GM23248 (cell line): ENCODE measurements around the gene MYEF2. TPM values are rescaled to one million over a fixed set of nuclear protein-coding genes. Genes with fewer than 3 reads are reported as not detected.

Experiments
- DNase-seq: peaks from one replicate; pipeline ENCODE4 v3.0.0-alpha.2; 2015
- H2AFZ ChIP-seq: fragments of 200-600 bp; sonication (generic); 2 replicates; pipeline ENCODE4 v1.6.1; 2016; ENCODE audit warnings: antibody characterized with exemption
- H3F3A ChIP-seq: fragments of 200-600 bp; sonication (generic); 2 replicates; pipeline ENCODE4 v1.6.1; 2016; ENCODE audit warnings: mild to moderate bottlenecking, antibody characterized with exemption, mixed run types; ENCODE audit not compliant: insufficient read depth
- H3K27ac ChIP-seq: fragments of 200-600 bp; sonication (generic); 2 replicates; pipeline ENCODE4 v1.5.1; 2016; ENCODE audit warnings: mild to moderate bottlenecking
- H3K27me3 ChIP-seq: fragments of 200-600 bp; sonication (generic); replicated peaks from 2 replicates; pipeline ENCODE4 v1.6.1; 2016; ENCODE audit warnings: mild to moderate bottlenecking; ENCODE audit not compliant: insufficient read depth
- H3K36me3 ChIP-seq: fragments of 200-600 bp; sonication (generic); 2 replicates; pipeline ENCODE4 v1.6.1; 2016; ENCODE audit warnings: low read depth, mild to moderate bottlenecking
- H3K4me1 ChIP-seq: fragments of 200-600 bp; sonication (generic); 2 replicates; pipeline ENCODE4 v1.6.1; 2016; ENCODE audit warnings: mild to moderate bottlenecking; ENCODE audit not compliant: insufficient read depth
- H3K4me2 ChIP-seq: fragments of 200-600 bp; sonication (generic); one replicate; pipeline ENCODE4 v1.6.1; 2016; ENCODE audit warnings: mild to moderate bottlenecking; ENCODE audit not compliant: unreplicated experiment
- H3K4me3 ChIP-seq: fragments of 200-600 bp; sonication (generic); 2 replicates; pipeline ENCODE4 v1.5.1; 2016; ENCODE audit warnings: mild to moderate bottlenecking
- H3K79me2 ChIP-seq: fragments of 200-600 bp; sonication (generic); 2 replicates; pipeline ENCODE4 v1.6.1; 2016; ENCODE audit warnings: mild to moderate bottlenecking; ENCODE audit not compliant: insufficient read depth
- H3K9ac ChIP-seq: fragments of 200-600 bp; sonication (generic); 2 replicates; pipeline ENCODE4 v1.6.1; 2016; ENCODE audit warnings: mild to moderate bottlenecking
- H3K9me2 ChIP-seq: fragments of 200-600 bp; sonication (generic); 2 replicates; pipeline ENCODE4 v1.6.1; 2016; ENCODE audit warnings: mixed run types, mild to moderate bottlenecking, moderate library complexity; ENCODE audit not compliant: insufficient read depth
- H3K9me3 ChIP-seq: fragments of 200-600 bp; sonication (generic); one replicate; pipeline ENCODE4 v1.6.1; 2017; ENCODE audit warnings: low read depth
- H4K20me1 ChIP-seq: fragments of 200-600 bp; sonication (generic); 2 replicates; pipeline ENCODE4 v1.6.0; 2016; ENCODE audit not compliant: insufficient read depth
- EZH2 ChIP-seq: fragments of 200-600 bp; sonication (generic); IDR thresholded peaks from 2 replicates; pipeline ENCODE4 v1.6.1; 2018; ENCODE audit warnings: antibody characterized with exemption, mild to moderate bottlenecking; ENCODE audit not compliant: insufficient read depth, poor library complexity, severe bottlenecking
- EZH2phosphoT487 ChIP-seq: fragments of 200-600 bp; sonication (generic); IDR thresholded peaks from 2 replicates; pipeline ENCODE4 v1.6.1; 2018; ENCODE audit warnings: antibody characterized with exemption, moderate library complexity, mild to moderate bottlenecking, low read depth; ENCODE audit not compliant: insufficient read depth
- WGBS, 2 experiments: methylation state at CpG; one replicate each; pipeline ENCODE4 v1.1.6; 2015 to 2017; ENCODE audit warnings: low lambda C conversion rate in 2 of 2, low coverage in 1 of 2; ENCODE audit errors: missing lambda C conversion rate in 2 of 2; 5-methylcytosine and 5-hydroxymethylcytosine counted together
- in situ Hi-C: fragments of 300-500 bp; cut with MboI; formaldehyde crosslinking; loops from 2 replicates; pipeline ENCODE4 v1.15.0; 2020
- polyA plus RNA-seq: library from polyadenylated mRNA; unstranded; fragments of >200 nt; fragmentation: Nextera tagmentation; extraction: Ambion mirVana; gene quantifications from 2 replicates; pipeline ENCODE4 v1.2.1, GENCODE V29; 2016
- total RNA-seq: library from RNA; depleted of rRNA; stranded (reverse); fragments of >200 nt; shearing (Covaris generic); gene quantifications from 2 replicates; pipeline ENCODE4 v1.2.3, GENCODE V29; 2014

MYEF2 gene
- total and polyA plus RNA-seq, 2 experiments from 2014 or later = 1.7 to 1.8 TPM

DNA sequence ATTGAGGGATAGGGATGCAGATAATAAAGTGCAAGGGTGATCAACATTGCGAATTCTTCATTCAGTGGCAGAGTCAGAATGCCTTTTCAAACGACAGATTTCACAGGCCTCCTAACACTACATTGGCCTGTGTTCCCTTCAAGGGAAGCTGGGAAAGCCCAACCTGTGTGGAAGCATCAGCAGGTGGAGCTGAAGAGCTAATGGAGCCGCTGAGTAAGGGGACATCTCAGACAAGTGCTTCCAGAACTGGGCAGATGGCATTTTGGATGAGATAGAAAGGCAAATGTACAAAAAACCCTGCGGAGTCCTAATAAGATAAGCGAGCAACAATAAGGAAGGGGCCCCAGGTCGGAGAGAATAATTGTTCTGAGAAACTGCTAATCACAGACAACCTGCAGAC lies 65.9 kb downstream of the MYEF2 start:
- H3K4me1 ChIP-seq = no peaks in the 10 kb centered on the region
- H3K27me3 ChIP-seq = peaks cover 14% of the 10 kb centered on the region
- peak; percentile 7 for DNase-seq
- H3K79me2 ChIP-seq = no peaks in the 10 kb centered on the region
- no peak overlapping the region for H3K9ac ChIP-seq
- no peaks in the 10 kb centered on the region for H3F3A ChIP-seq
- no peak overlapping the region for H3K4me2 ChIP-seq
- no peak overlapping the region for H3K27ac ChIP-seq
- no peaks in the 10 kb centered on the region for H3K9me2 ChIP-seq
- H3K4me3 ChIP-seq = no peak overlapping the region
- TF ChIP-seq EZH2 (no peak), EZH2phosphoT487 (no peak)
- H2AFZ ChIP-seq = no peak overlapping the region
- in situ Hi-C loops = no loop called here
- 9 to 15% methylated on average over 6 of the region's 6 CpGs for WGBS, 2 experiments
- no peaks in the 10 kb centered on the region for H3K9me3 ChIP-seq
- no peaks in the 10 kb centered on the region for H4K20me1 ChIP-seq
- H3K36me3 ChIP-seq = no peaks in the 10 kb centered on the region

DNA sequence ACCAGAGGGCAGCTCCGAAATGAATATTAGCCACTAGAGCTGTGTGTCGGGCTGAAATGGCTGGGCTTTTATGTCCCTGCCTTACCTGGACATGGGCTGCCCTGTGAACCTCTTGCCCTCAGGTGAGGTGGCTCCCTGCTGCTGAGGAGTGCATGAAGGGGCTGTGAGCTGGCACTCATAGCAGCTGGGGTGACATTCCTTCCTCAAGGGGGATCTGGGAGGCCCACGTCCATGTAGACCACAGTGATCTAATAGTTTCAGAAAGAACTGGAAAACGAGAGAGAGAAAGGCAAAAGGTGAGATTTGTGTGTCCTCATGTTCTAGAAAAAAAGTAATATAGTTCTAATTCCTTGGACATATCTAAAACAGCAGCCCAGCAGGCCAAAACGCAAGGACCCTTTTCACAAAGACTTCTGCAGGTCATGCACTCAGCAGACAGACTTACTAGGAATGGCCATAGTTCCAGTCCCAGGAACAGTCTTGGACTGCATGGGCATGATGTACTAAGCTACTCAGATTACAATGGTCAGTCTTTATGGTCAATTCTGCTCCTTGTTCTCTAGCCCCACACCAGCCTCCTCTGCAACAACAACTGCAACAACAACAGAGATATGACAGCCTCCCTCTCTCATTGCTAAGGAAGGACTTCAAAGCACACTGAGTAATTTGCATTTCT lies 68.1 kb downstream of the MYEF2 start:
- WGBS, 2 experiments = 18 to 28% methylated on average over 5 of the region's 5 CpGs
- H3K9me2 ChIP-seq = no peaks in the 10 kb centered on the region
- no peaks in the 10 kb centered on the region for H4K20me1 ChIP-seq
- H3K9ac ChIP-seq = no peak overlapping the region
- no peak overlapping the region for H3K4me2 ChIP-seq
- no peaks in the 10 kb centered on the region for H3K4me1 ChIP-seq
- H3K79me2 ChIP-seq = no peaks in the 10 kb centered on the region
- in situ Hi-C loops = no loop called here
- no peak for DNase-seq
- no peak overlapping the region for H3K27ac ChIP-seq
- no peaks in the 10 kb centered on the region for H3K9me3 ChIP-seq
- no peaks in the 10 kb centered on the region for H3K36me3 ChIP-seq
- no peaks in the 10 kb centered on the region for H3F3A ChIP-seq
- H3K27me3 ChIP-seq = peaks cover 30% of the 10 kb centered on the region
- no peak for TF ChIP-seq EZH2
- no peak for TF ChIP-seq EZH2phosphoT487
- no peak overlapping the region for H3K4me3 ChIP-seq
- H2AFZ ChIP-seq = no peak overlapping the region

DNA sequence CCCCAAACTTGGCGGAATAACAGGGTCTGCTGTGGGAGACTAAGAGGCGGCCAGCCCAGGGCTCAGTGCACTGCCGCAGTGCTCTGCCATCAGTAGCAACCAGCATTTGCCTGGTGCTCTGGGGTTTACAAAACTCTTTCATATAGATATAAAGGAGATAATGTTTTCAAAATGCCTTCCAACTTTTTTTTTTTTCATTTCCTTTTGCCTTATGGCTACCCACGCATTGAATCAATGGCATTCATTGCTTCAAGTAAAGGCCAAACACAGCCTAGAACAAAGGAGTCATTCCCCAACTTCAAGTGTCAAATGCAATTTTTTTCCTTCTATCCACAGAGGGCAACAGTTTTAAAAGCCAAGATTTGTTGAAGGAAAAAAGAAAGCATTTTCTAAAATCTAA lies 68.9 kb downstream of the MYEF2 start:
- Histone ChIP-seq H3K4me2 (no peak overlapping the region), H3K27ac (no peak overlapping the region), H3K9me3 (no peaks in the 10 kb centered on the region), H3K9ac (no peak overlapping the region), H4K20me1 (no peaks in the 10 kb centered on the region), H3K27me3 (peaks cover 33% of the 10 kb centered on the region), H3K9me2 (no peaks in the 10 kb centered on the region), H3K36me3 (no peaks in the 10 kb centered on the region), H3K4me1 (no peaks in the 10 kb centered on the region), H3F3A (no peaks in the 10 kb centered on the region), H2AFZ (no peak overlapping the region), H3K79me2 (no peaks in the 10 kb centered on the region), H3K4me3 (no peak overlapping the region)
- DNase-seq = no peak
- in situ Hi-C loops = no loop called here
- TF ChIP-seq EZH2phosphoT487 (no peak), EZH2 (no peak)
- 61 to 63% methylated on average over 4 of the region's 4 CpGs for WGBS, 2 experiments

- Histone ChIP-seq H3K79me2 (no peaks in the 10 kb centered on the region), H2AFZ (no peak overlapping the region), H3K4me3 (no peak overlapping the region), H3K27ac (no peak overlapping the region), H3K9me3 (no peaks in the 10 kb centered on the region), H3K27me3 (peaks cover 39% of the 10 kb centered on the region), H4K20me1 (no peaks in the 10 kb centered on the region), H3K9me2 (no peaks in the 10 kb centered on the region), H3K4me1 (no peaks in the 10 kb centered on the region), H3K9ac (no peak overlapping the region), H3K4me2 (no peak overlapping the region), H3K36me3 (no peaks in the 10 kb centered on the region), H3F3A (no peaks in the 10 kb centered on the region)
- 39 to 41% methylated on average over 2 of the region's 2 CpGs for WGBS, 2 experiments
- in situ Hi-C loops = no loop called here
- no peak for DNase-seq
- TF ChIP-seq EZH2phosphoT487 = no peak
- no peak for TF ChIP-seq EZH2
Observed at GRCh38 chr15:48105936-48106335, 72.2 kb downstream of the MYEF2 start.
